Hematopoietic multipotent progenitor cell treated with erythropoietin and hydrocortisone succinate and interleukin-3 and kit ligand, for 4 days (in vitro differentiated cells): ENCODE data around the gene B3GNT7.
"Not testable (repeated sequence)": the region's sequence is repeated elsewhere in the genome, so short reads cannot be mapped to it uniquely, and the experiment has no call there.

Experiments
- DNase-seq: peaks from one replicate; pipeline ENCODE4 v3.0.0-alpha.2; 2015

The B3GNT7 gene

GRCh38 chr2:231430437-231430836, 34.9 kb downstream of the B3GNT7 start:
- DNase-seq = not testable (repeated sequence)

- no peak for DNase-seq
Observed at GRCh38 chr2:231431606-231432005, 36.1 kb downstream of the B3GNT7 start.

GRCh38 chr2:231433990-231434389, 38.5 kb downstream of the B3GNT7 start:
- DNase-seq = no peak

- DNase-seq = no peak
Observed at GRCh38 chr2:231436957-231437356, 41.4 kb downstream of the B3GNT7 start.

GRCh38 chr2:231449503-231450054, 54.1 kb downstream of the B3GNT7 start:
- DNase-seq = no peak

- DNase-seq = no peak
Observed at GRCh38 chr2:231450548-231450989, 55.1 kb downstream of the B3GNT7 start.
